Glutamatergic neuron (in vitro differentiated cells): Measurements from ENCODE around the gene RHOT2. TPM values are rescaled to one million over a fixed set of nuclear protein-coding genes. Genes with fewer than 3 reads are reported as not detected.

ENCODE experiments used
- DNase-seq: peaks from one replicate; pipeline ENCODE4 v3.0.0; 2022
- H3K27ac Mint-ChIP-seq: one replicate; pipeline ENCODE4 v1.8.0; 2020; ENCODE audit warnings: mild to moderate bottlenecking, mixed read lengths, inconsistent platforms; ENCODE audit not compliant: unreplicated experiment
- H3K27me3 Mint-ChIP-seq: one replicate; pipeline ENCODE4 v1.8.0; 2020; ENCODE audit warnings: mild to moderate bottlenecking, moderate library complexity, mixed read lengths, inconsistent platforms; ENCODE audit not compliant: unreplicated experiment
- H3K36me3 Mint-ChIP-seq: one replicate; pipeline ENCODE4 v1.8.0; 2020; ENCODE audit warnings: mild to moderate bottlenecking, mixed read lengths, inconsistent platforms; ENCODE audit not compliant: unreplicated experiment
- H3K4me1 Mint-ChIP-seq: one replicate; pipeline ENCODE4 v1.8.0; 2020; ENCODE audit warnings: mild to moderate bottlenecking, low read depth, mixed read lengths, inconsistent platforms; ENCODE audit not compliant: unreplicated experiment
- H3K4me3 Mint-ChIP-seq: one replicate; pipeline ENCODE4 v1.8.0; 2020; ENCODE audit warnings: mild to moderate bottlenecking, mixed read lengths, inconsistent platforms; ENCODE audit not compliant: unreplicated experiment
- H3K9me3 Mint-ChIP-seq: one replicate; pipeline ENCODE4 v1.8.0; 2020; ENCODE audit warnings: mild to moderate bottlenecking, moderate library complexity, mixed read lengths, inconsistent platforms; ENCODE audit not compliant: unreplicated experiment
- total RNA-seq: library from RNA; stranded (reverse); fragmentation: NEBNext Ultra II Directional; extraction: Animal tissue kit (Norgen Biotek cat#: 25700); gene quantifications from one replicate; pipeline ENCODE4 v1.2.1, GENCODE V29; 2021; ENCODE audit not compliant: unreplicated experiment
- TF ChIP-seq, protein P1 (sequence below): fragments of 200-600 bp; sonication (generic); IDR thresholded peaks from one replicate; pipeline ENCODE4 v1.5.0; 2021; ENCODE audit not compliant: partially characterized antibody, unreplicated experiment

The RHOT2 gene
- total RNA-seq, 1 donor from 2014 or later, result 208 TPM

DNA sequence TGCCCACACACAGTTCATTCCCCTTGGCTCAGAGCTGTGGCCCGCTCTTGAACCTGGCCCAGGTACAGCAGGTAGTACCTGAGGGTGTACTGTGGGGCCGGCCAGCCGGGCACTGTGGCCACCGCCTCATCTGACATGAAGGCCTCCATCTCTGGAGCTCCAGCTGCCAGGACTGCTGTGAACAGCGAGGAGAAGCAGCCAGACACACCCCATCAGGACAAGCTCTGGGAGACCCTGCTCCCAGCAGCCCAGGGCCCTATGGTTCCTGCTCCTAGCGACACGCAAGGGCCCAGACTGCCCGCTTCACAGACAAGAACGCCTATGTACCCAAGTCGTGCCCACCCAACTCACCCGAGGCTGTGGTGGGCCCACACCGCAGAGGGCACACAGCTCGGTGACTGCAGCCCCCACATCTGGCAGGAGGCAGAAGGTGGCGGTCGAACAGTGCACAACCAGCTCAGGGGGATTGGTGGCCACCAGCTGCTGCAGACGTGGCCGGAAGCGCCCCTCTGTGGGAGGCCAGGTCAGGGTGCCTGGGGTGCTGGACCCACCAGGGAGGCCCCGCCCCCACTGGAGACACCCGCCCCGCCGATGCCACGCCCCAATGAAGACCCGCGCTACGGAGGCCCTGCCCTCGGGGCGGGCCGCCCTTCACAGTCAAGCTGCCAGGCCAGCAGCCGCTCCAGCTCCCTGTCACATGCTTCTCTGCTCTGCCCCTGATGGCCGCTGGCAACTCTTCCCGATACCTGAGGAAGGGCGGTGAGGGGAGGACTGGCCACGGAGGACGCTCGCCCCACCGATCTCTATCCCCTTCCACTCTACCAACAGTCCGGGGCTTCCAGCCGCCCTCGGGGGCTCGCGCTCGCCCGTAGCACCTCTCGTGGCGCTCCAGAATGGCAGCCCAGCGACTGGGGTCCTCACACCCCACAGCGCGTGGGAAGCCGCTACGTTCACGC lies 11.2 kb downstream of the RHOT2 start:
- Mint-ChIP-seq H3K4me3 (peak overlapping the region; percentile 82), H3K9me3 (peaks cover 7% of the 10 kb centered on the region), H3K27me3 (peaks cover 11% of the 10 kb centered on the region), H3K36me3 (no peaks in the 10 kb centered on the region), H3K27ac (peak overlapping the region; percentile 73), H3K4me1 (peaks cover 9% of the 10 kb centered on the region)
- DNase-seq, result peak; percentile 79
- TF ChIP-seq, protein P1, sequence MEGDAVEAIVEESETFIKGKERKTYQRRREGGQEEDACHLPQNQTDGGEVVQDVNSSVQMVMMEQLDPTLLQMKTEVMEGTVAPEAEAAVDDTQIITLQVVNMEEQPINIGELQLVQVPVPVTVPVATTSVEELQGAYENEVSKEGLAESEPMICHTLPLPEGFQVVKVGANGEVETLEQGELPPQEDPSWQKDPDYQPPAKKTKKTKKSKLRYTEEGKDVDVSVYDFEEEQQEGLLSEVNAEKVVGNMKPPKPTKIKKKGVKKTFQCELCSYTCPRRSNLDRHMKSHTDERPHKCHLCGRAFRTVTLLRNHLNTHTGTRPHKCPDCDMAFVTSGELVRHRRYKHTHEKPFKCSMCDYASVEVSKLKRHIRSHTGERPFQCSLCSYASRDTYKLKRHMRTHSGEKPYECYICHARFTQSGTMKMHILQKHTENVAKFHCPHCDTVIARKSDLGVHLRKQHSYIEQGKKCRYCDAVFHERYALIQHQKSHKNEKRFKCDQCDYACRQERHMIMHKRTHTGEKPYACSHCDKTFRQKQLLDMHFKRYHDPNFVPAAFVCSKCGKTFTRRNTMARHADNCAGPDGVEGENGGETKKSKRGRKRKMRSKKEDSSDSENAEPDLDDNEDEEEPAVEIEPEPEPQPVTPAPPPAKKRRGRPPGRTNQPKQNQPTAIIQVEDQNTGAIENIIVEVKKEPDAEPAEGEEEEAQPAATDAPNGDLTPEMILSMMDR, result no peak

DNA sequence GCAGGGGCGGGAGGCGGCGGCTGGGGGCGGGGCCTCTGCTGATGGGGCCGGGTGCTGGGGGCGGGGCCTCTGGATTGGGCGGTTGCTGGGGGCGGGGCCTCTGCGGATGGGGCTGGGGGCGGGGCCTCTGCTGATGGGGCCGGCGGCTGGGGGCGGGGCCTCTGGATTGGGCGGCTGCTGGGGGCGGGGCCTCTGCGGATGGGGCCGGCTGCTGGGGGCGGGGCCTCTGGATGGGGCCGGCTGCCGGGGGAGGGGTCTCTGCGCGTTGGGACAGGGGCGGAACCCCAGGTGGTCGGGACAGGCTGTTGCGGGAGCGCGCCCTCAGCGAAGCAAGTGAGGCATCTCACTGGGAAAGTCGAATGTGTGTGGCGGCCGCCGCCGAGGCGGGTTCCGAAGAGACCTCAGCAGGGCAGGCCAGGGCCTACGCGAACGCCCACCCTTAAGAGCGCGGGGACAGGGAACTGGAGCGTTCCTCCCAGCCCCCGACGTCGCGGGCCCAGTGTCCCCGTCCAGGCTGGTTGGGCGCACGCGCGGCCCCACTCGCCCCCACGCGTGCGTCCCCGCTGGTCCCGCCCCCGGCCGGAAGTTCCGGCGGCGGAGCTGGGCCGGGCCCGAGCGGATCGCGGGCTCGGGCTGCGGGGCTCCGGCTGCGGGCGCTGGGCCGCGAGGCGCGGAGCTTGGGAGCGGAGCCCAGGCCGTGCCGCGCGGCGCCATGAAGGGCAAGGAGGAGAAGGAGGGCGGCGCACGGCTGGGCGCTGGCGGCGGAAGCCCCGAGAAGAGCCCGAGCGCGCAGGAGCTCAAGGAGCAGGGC lies 12.1 kb downstream of the RHOT2 start, which contains the start of gene STUB1:
TSS of gene STUB1 (plus strand) at position 597 of the 811 bp plus-strand sequence. CDS start at position 713, 116 bp downstream.
- Mint-ChIP-seq H3K27ac (peak within 1 kb of the TSS; percentile 72), H3K4me1 (peaks cover 9% of the 10 kb centered on the region), H3K36me3 (no peaks in the 10 kb centered on the region), H3K9me3 (peaks cover 6% of the 10 kb centered on the region), H3K27me3 (peaks cover 11% of the 10 kb centered on the region), H3K4me3 (peak within 1 kb of the TSS; percentile 84)
- peak; percentile 94 for DNase-seq
- TF ChIP-seq, protein P1, result no peak

DNA sequence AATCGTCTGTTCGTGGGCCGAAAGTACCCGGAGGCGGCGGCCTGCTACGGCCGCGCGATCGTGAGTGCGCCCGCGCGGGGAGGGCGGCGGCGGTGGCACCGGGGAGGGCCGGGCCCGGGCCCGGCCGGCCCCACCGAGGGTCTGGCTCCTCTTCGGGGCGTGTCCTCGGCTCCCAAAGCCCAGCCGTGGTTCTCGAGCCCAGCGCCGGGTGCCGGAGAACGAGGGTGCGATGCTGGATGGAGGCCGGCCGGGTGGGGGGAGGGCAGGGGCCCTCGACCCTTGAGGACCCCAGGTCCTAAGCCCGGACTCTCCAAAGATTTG lies 12.7 kb downstream of the RHOT2 start:
- Mint-ChIP-seq H3K27me3 (peaks cover 9% of the 10 kb centered on the region), H3K9me3 (peaks cover 4% of the 10 kb centered on the region), H3K27ac (no peak overlapping the region), H3K36me3 (no peaks in the 10 kb centered on the region), H3K4me1 (peaks cover 9% of the 10 kb centered on the region), H3K4me3 (peak overlapping the region; percentile 81)
- DNase-seq, result no peak
- TF ChIP-seq, protein P1, result no peak

DNA sequence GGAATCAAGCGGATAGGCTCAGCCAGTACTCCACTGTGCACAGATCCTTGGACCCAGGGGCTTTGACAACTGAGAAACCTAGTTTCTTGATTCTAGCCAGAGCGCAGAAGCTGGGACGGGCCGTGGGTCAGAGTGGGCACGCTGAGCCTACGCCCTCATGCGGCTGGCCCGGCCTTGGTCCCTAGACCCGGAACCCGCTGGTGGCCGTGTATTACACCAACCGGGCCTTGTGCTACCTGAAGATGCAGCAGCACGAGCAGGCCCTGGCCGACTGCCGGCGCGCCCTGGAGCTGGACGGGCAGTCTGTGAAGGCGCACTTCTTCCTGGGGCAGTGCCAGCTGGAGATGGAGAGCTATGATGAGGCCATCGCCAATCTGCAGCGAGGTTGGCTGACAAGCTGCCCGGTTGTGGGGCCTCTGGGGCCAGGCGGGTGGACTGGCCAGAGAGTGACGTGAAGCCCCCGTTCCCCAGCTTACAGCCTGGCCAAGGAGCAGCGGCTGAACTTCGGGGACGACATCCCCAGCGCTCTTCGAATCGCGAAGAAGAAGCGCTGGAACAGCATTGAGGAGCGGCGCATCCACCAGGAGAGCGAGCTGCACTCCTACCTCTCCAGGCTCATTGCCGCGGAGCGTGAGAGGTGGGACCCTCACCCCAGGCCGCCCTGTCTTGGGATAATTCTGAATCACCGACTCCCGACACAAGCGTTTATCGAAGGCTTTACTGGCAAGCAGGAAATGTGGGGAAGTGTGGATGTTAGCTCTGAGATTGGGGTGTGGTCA lies 13.2 kb downstream of the RHOT2 start:
- Mint-ChIP-seq H3K36me3 (no peaks in the 10 kb centered on the region), H3K4me1 (peaks cover 9% of the 10 kb centered on the region), H3K4me3 (peak overlapping the region; percentile 81), H3K27me3 (peaks cover 9% of the 10 kb centered on the region), H3K9me3 (peaks cover 7% of the 10 kb centered on the region), H3K27ac (no peak overlapping the region)
- TF ChIP-seq, protein P1, result no peak
- no peak for DNase-seq
